ENCODE results near the gene NKAIN2.

GRCh38 chr6:124029567-124029966, 225.9 kb downstream of the NKAIN2 start:
- TF ChIP-seq, protein P1, sequence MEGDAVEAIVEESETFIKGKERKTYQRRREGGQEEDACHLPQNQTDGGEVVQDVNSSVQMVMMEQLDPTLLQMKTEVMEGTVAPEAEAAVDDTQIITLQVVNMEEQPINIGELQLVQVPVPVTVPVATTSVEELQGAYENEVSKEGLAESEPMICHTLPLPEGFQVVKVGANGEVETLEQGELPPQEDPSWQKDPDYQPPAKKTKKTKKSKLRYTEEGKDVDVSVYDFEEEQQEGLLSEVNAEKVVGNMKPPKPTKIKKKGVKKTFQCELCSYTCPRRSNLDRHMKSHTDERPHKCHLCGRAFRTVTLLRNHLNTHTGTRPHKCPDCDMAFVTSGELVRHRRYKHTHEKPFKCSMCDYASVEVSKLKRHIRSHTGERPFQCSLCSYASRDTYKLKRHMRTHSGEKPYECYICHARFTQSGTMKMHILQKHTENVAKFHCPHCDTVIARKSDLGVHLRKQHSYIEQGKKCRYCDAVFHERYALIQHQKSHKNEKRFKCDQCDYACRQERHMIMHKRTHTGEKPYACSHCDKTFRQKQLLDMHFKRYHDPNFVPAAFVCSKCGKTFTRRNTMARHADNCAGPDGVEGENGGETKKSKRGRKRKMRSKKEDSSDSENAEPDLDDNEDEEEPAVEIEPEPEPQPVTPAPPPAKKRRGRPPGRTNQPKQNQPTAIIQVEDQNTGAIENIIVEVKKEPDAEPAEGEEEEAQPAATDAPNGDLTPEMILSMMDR (IDR thresholded peaks at IDR 0.05; ENCODE audit: low read depth, low read length) = no peak
- TF ChIP-seq MYC (IDR thresholded peaks at IDR 0.05; ENCODE audit: low read depth, low read length) (no peak), POLR2A (IDR thresholded peaks at IDR 0.05; ENCODE audit: extremely low read depth, insufficient read length) (no peak)
- TF ChIP-seq, protein P2, sequence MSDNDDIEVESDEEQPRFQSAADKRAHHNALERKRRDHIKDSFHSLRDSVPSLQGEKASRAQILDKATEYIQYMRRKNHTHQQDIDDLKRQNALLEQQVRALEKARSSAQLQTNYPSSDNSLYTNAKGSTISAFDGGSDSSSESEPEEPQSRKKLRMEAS (IDR thresholded peaks at IDR 0.05; ENCODE audit: low read depth, low read length) = no peak
